ENCODE measurements around the gene SUDS3. TPM values are rescaled to one million over a fixed set of nuclear protein-coding genes. Genes with fewer than 3 reads are reported as not detected.

Gene SUDS3
- total RNA-seq, 2 experiments from 2014 or later = 27.3 to 30.0 TPM

DNA sequence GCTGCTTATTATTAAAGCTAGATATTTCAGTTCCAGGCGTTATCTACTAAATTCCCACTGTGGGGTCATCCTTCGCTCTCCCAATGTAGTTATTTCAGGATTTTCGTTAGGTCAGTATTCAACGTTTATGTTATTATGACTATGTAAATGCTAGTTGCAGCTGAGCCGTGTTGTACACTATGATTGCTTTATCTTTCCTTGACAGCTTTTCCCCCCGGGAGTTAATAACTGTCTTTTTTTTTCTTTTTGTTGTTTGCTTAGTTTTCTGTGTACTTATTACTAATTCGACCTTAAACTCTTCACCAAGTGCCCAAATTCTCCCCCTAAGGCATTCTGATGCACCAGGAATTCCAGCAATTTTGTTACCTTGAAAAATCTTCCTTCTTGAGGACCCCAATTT, 48.5 kb downstream of the SUDS3 start:
- DNase-seq = no peak
- ATAC-seq (ENCODE audit: low read depth) = no peak
- Mint-ChIP-seq H3K4me3 (no peak overlapping the region), H3K27ac (no peak overlapping the region), H3K36me3 (no peaks in the 10 kb centered on the region), H3K9me3 (no peaks in the 10 kb centered on the region), H3K27me3 (no peaks in the 10 kb centered on the region), H3K4me1 (peaks cover 2% of the 10 kb centered on the region)
- POLR2A ChIA-PET = no interaction called here

DNA sequence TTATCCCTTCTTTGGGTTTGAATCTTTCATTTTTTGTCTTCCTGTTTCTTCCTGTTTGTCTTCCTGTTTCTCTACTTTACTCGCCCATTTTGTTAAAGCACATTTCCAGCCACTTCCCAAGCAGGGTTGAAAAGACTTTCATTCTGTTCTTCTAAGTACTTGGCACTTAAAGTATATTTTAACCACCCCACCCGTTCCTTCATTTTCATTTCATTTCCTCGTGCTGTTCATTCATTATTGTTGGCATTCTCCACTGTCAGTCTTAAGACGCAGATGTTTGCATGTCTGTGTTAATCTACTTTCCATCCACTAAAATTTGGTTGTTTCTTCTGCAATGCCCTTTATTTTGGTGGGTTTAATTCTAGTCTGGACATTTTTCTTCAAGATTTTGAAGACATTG, 49.0 kb downstream of the SUDS3 start:
- ATAC-seq (ENCODE audit: low read depth) (no peak), DNase-seq (no peak)
- Mint-ChIP-seq H3K4me1 (peaks cover 2% of the 10 kb centered on the region), H3K9me3 (no peaks in the 10 kb centered on the region), H3K27me3 (no peaks in the 10 kb centered on the region), H3K4me3 (no peak overlapping the region), H3K27ac (no peak overlapping the region), H3K36me3 (no peaks in the 10 kb centered on the region)
- POLR2A ChIA-PET = no interaction called here

DNA sequence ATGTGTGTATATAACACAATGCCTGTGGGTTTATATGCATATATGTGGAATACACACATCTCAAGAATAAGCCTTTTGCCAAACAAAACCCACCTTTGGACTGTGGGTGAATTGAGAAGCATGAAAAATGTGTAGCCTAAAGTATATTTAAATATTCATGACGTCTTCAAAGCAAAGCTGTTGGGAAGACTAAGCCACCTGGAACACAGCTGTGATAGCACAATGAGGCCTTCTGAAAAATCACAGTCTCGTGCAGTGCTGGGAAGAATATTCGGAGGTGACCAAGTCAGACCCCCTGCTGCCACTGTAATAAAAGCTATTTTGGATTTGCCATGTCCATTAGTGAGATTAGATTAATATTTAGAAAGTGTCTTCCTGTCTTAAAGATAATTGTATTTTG, 51.5 kb downstream of the SUDS3 start:
- H3K36me3 Mint-ChIP-seq = no peaks in the 10 kb centered on the region
- no peaks in the 10 kb centered on the region for H3K27me3 Mint-ChIP-seq
- H3K4me1 Mint-ChIP-seq = peaks cover 2% of the 10 kb centered on the region
- H3K9me3 Mint-ChIP-seq = no peaks in the 10 kb centered on the region
- no peak overlapping the region for H3K4me3 Mint-ChIP-seq
- H3K27ac Mint-ChIP-seq = no peak overlapping the region
- ATAC-seq (ENCODE audit: low read depth) (no peak), DNase-seq (no peak)
- POLR2A ChIA-PET = no interaction called here

DNA sequence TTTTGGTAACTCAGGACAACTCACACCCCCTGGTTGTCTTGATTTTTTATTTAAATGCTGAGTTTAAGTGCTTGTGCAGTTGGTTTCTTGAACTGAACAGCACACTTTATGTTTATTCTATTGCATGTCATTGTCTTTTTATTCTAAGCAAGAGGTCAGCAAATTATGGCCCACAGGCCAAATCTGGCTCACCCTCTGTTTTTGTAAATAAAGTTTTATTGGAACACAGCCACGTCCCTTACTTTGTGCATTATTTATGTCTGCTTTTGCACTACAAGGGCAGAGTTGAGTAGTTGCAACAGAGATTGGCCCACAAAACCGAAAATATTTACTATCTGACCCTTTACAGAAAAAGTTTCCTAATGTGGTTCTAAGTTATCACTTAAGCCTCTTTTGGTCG, 52.3 kb downstream of the SUDS3 start:
- POLR2A ChIA-PET = no interaction called here
- Mint-ChIP-seq H3K9me3 (peaks cover 3% of the 10 kb centered on the region), H3K36me3 (no peaks in the 10 kb centered on the region), H3K4me1 (peaks cover 2% of the 10 kb centered on the region), H3K27ac (no peak overlapping the region), H3K4me3 (no peak overlapping the region), H3K27me3 (no peaks in the 10 kb centered on the region)
- ATAC-seq (ENCODE audit: low read depth) (no peak), DNase-seq (no peak)

DNA sequence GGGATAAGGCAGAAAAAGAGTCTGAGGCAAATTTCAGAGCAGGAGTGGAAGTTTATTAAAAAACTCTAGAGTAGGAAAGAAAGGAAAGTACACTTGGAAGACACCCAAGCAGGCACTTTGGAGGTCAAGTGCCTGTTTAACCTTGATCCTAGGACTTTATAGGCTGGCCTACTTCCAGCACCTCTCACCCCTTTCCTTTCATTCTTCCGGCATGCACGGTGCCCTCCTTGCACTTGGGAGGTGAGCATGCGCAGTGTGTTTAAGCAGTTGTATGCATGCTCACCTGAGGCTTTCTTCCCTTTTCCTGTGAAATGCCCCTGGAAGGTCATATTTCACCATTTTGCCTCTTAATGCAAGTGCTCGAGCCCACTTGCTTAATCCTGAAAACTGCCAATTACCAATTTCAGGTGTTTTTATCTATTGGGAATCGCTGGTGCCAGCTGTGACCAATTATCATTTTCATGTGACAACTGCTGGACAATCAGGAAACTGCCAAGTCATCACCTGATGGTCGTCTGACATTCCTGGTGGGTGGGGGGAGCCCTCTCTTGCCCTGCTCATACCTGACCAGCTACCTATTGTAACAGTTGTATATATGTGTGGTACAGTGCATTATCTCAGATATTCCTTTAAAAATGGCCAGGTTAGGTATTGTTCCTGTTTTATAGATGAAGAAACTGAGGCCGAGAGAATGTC, 53.5 kb downstream of the SUDS3 start:
- ATAC-seq (ENCODE audit: low read depth) (no peak), DNase-seq (no peak)
- POLR2A ChIA-PET = no interaction called here
- Mint-ChIP-seq H3K27me3 (no peaks in the 10 kb centered on the region), H3K9me3 (peaks cover 3% of the 10 kb centered on the region), H3K36me3 (no peaks in the 10 kb centered on the region), H3K4me1 (peaks cover 2% of the 10 kb centered on the region), H3K27ac (no peak overlapping the region), H3K4me3 (no peak overlapping the region)

DNA sequence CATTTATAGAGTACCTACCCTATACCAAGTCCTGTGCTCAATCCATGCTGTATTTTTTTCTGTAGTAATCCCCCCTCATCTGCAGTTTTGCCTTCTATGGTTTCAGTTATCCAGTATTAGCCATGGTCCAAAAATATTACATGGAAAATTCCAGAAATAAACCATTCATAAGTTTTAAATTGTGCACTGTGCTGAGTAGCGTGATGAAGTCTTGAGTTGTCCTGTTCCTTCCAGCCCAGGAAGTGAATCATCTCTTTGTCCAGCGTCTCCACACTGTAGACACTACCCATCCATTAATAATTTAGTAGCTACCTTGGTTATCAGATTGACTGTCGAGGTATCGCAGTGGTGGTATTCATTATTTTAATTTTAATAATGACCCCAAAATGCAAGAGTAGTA, 54.2 kb downstream of the SUDS3 start:
- DNase-seq = no peak
- H3K9me3 Mint-ChIP-seq = peaks cover 3% of the 10 kb centered on the region
- POLR2A ChIA-PET = no interaction called here
- no peaks in the 10 kb centered on the region for H3K27me3 Mint-ChIP-seq
- H3K4me1 Mint-ChIP-seq = no peaks in the 10 kb centered on the region
- ATAC-seq (ENCODE audit: low read depth) = no peak
- H3K4me3 Mint-ChIP-seq = no peak overlapping the region
- H3K27ac Mint-ChIP-seq = no peak overlapping the region
- no peaks in the 10 kb centered on the region for H3K36me3 Mint-ChIP-seq

DNA sequence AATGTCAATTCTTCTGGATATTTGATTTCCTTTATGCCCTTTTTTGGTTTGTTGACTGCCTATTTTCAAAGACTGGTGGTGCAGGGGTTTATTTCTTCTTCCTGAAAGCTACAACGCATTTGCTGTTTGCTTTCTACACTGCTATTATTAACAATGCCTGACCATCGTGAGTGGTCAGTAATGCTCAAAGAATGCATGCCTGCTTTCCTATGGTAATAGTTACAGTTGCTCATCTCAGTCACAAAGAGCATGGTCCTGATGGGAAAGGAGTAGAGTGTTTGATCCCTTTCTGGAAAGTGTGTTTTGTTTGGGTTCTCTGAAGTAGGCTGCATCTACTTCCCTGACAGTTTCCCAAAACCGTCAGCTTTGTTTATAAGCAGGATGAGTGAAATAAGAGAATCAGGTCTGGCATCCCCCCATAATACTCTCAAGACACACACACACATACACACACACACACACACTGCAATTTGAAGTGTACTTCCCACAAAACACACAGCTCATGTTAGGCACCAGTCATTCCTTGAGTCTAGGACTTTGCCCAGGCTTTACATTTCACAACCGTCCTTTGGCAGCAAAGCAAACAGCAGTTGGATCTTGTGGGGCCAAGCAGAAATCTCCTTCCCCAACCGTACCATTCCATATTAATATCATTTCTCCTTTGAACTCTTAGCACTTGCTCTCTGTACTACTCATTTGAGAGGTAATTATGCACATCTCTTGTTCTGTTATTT, 56.6 kb downstream of the SUDS3 start:
- Mint-ChIP-seq H3K9me3 (peaks cover 3% of the 10 kb centered on the region), H3K36me3 (no peaks in the 10 kb centered on the region), H3K27me3 (no peaks in the 10 kb centered on the region), H3K4me3 (no peak overlapping the region), H3K4me1 (no peaks in the 10 kb centered on the region), H3K27ac (no peak overlapping the region)
- ATAC-seq (ENCODE audit: low read depth) = no peak
- DNase-seq = no peak
- POLR2A ChIA-PET = no interaction called here

DNA sequence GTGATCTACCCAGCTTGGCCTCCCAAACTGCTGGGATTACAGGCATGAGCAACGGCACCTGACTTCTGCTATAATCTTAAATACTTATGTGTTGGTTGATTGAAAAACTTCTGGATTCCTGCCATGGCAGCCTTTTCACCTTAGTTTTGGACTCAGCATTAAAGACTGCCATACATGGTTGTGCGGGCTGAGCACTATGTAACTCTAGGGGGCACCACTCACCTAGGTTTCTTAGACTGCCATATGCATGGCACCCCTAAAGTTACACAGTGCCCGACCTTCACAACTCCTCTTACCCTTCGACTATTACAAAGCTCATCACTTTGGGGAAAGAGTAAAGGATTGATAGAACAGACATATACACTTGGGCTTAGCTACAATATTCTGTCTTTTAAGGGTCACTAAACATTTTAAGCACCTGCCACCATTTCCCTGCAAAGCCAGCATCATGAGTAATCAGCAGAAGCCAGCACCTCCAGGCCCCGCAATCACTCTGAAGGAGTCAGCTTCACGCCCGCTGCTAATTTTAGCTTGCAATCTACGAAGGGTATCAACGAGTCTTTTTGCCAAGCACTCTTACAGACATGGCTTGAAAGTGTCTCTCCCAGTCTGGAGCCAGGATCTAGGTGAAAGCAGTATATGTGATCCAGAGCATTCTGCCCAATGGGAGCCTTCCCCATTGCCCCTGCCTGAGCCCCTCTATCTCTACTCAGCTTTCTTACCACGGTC, 59.8 kb downstream of the SUDS3 start:
- POLR2A ChIA-PET = no interaction called here
- H3K4me3 Mint-ChIP-seq = no peak overlapping the region
- peaks cover 3% of the 10 kb centered on the region for H3K9me3 Mint-ChIP-seq
- H3K36me3 Mint-ChIP-seq = no peaks in the 10 kb centered on the region
- DNase-seq (no peak), ATAC-seq (ENCODE audit: low read depth) (no peak)
- H3K4me1 Mint-ChIP-seq = no peaks in the 10 kb centered on the region
- no peak overlapping the region for H3K27ac Mint-ChIP-seq
- peaks cover 3% of the 10 kb centered on the region for H3K27me3 Mint-ChIP-seq

DNA sequence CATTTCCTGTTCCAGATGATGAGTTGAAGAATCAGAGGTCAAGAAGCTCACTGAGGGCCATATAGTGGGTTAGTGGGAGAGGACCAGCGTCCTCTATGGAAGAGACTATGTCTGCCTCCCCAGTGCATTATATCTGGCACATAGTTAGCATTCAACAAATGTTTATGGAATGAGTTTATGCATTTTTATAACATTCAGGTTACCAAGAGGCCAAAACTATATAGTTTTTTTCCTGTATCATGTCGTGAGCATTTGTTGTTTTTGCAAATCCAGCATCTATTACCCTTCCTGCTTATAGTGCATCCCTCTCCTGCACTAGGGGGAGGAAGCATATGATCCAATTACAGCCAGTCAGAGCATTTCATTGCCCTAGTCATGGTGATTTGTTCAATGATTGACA, 60.6 kb downstream of the SUDS3 start:
- peaks cover 3% of the 10 kb centered on the region for H3K27me3 Mint-ChIP-seq
- POLR2A ChIA-PET = no interaction called here

DNA sequence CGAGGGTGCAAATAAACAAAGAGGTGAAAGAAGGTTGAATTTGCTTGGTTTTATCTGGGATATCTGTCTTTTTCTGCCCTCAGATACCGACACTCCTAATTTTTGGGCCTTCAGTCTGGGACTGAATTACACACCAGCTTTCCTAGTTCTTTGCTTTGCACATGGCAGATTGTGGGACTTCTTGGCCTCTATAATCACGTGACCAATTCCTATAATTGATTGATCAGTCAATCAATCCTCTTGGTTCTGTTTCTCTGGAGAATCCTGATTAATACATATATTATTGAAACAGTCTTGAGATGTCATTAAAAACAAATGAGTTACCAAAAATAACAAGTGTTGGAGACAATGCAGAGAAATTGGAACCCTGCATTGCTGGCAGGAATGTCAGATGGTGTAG, 62.7 kb downstream of the SUDS3 start:
- Mint-ChIP-seq H3K4me3 (no peak overlapping the region), H3K4me1 (no peaks in the 10 kb centered on the region), H3K27me3 (peaks cover 3% of the 10 kb centered on the region), H3K27ac (no peak overlapping the region), H3K36me3 (no peaks in the 10 kb centered on the region), H3K9me3 (no peaks in the 10 kb centered on the region)
- no peak for DNase-seq
- POLR2A ChIA-PET = no interaction called here
- ATAC-seq (ENCODE audit: low read depth) = no peak

More for the DNA sequence above, 60.6 kb downstream of the SUDS3 start:
- DNase-seq (no peak), ATAC-seq (ENCODE audit: low read depth) (no peak)
- Mint-ChIP-seq H3K27ac (no peak overlapping the region), H3K4me1 (no peaks in the 10 kb centered on the region), H3K9me3 (peaks cover 3% of the 10 kb centered on the region), H3K4me3 (no peak overlapping the region), H3K36me3 (no peaks in the 10 kb centered on the region)

DNA sequence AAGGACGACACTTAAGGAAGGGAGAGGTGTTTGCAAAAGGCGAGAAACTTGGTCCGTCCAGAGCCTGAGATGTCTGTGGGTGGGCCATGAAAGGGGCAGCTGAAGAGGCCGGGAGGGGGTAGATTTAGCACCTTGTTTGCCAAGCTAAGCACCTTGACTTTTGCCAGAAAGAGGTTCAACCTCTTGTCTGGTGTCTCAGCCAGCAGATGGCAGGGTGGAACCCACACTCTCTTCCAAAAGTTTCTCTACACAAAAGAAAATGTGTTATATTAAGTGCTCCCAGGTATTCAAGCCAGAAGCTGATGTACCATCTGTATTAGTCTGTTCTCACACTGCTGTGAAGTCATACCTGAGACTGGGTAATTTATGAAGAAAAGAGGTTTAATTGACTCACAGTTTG, 69.9 kb downstream of the SUDS3 start:
- ATAC-seq (ENCODE audit: low read depth) = no peak
- no peaks in the 10 kb centered on the region for H3K36me3 Mint-ChIP-seq
- no peak overlapping the region for H3K27ac Mint-ChIP-seq
- no peak overlapping the region for H3K4me3 Mint-ChIP-seq
- no peaks in the 10 kb centered on the region for H3K4me1 Mint-ChIP-seq
- POLR2A ChIA-PET = no interaction called here
- H3K27me3 Mint-ChIP-seq = peaks cover 3% of the 10 kb centered on the region
- DNase-seq = no peak
- no peaks in the 10 kb centered on the region for H3K9me3 Mint-ChIP-seq

DNA sequence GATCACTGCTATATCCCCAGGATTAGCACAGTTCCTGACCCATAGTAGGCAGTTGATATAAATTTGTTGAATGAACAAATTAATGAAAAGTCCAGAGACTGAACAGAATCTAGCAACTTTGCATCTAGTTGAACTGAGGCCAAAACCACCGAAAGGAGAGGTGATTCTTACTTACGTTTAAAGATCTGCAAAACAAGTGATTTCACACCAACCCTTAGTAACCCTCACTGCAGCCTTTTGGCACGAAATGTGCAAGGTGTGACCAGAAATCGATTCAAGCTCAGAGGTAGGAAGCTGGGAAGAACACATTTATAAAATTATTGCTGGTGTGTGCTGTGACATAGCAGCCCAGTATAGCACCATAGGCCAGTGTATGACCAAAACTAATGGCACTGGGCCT, 70.8 kb downstream of the SUDS3 start:
- Mint-ChIP-seq H3K27ac (no peak overlapping the region), H3K4me3 (no peak overlapping the region), H3K36me3 (no peaks in the 10 kb centered on the region), H3K4me1 (no peaks in the 10 kb centered on the region), H3K9me3 (no peaks in the 10 kb centered on the region), H3K27me3 (peaks cover 3% of the 10 kb centered on the region)
- POLR2A ChIA-PET = no interaction called here
- ATAC-seq (ENCODE audit: low read depth) = no peak
- DNase-seq = no peak

DNA sequence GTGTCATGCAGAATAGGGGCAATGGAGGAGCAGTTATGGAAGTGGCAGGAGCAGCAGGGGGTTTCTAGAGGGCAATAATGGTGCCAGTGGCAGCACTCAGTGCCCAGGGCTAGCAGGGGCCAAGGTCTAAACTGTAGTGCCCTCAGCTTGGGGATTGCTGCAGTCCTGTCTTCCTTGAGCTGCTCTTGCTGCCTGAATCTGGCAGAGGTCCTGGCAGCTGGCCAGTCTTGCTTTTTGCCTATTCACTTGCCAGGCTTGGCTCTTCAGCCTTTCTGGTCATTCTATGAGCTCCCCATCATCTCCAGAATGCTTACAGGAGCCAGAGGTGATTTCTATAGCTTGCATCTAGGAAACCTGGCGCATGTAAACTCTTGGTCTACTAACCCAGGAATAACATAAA, 72.0 kb downstream of the SUDS3 start:
- Mint-ChIP-seq H3K4me3 (no peak overlapping the region), H3K4me1 (no peaks in the 10 kb centered on the region), H3K27ac (no peak overlapping the region)

DNA sequence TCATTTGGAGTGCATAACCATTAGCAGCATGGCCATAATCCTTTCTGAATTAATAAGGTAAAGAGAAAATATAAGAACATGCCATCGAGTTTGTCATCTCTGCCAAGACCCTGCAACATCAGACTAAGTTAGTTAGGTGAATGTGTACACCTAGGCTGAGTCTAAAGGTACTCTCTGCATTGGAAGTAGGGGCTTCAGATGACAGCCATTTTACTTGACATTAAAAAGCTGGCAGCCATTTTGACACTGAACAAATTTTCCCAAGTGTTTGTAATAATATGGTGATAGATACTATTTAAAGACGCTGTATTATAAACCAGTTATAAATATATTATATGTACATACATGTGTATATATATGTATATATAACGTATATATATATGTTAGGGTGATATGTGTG, 79.0 kb downstream of the SUDS3 start:
- Mint-ChIP-seq H3K36me3 (no peaks in the 10 kb centered on the region), H3K27ac (no peak overlapping the region), H3K27me3 (peaks cover 4% of the 10 kb centered on the region), H3K4me3 (no peak overlapping the region), H3K9me3 (no peaks in the 10 kb centered on the region), H3K4me1 (peaks cover 2% of the 10 kb centered on the region)
- DNase-seq = no peak
- ATAC-seq (ENCODE audit: low read depth) = no peak
- POLR2A ChIA-PET = no interaction called here

More for the DNA sequence above, 72.0 kb downstream of the SUDS3 start:
- peaks cover 3% of the 10 kb centered on the region for H3K27me3 Mint-ChIP-seq
- no peak for DNase-seq
- H3K36me3 Mint-ChIP-seq = no peaks in the 10 kb centered on the region
- H3K9me3 Mint-ChIP-seq = no peaks in the 10 kb centered on the region
- POLR2A ChIA-PET = no interaction called here
- no peak for ATAC-seq (ENCODE audit: low read depth)
